Measurements from ENCODE around the gene FTH1. TPM values are rescaled to one million over a fixed set of nuclear protein-coding genes. Genes with fewer than 3 reads are reported as not detected.

Gene FTH1
- total and polyA plus RNA-seq, 2 of the 13 experiments (the other 11 are each of a cell fraction or from before 2014, with no cell fraction given), result 607 to 760 TPM

GRCh38 chr11:61973476-61974162, 6.2 kb upstream of the FTH1 start (continued):
- TF ChIP-seq, protein P1, sequence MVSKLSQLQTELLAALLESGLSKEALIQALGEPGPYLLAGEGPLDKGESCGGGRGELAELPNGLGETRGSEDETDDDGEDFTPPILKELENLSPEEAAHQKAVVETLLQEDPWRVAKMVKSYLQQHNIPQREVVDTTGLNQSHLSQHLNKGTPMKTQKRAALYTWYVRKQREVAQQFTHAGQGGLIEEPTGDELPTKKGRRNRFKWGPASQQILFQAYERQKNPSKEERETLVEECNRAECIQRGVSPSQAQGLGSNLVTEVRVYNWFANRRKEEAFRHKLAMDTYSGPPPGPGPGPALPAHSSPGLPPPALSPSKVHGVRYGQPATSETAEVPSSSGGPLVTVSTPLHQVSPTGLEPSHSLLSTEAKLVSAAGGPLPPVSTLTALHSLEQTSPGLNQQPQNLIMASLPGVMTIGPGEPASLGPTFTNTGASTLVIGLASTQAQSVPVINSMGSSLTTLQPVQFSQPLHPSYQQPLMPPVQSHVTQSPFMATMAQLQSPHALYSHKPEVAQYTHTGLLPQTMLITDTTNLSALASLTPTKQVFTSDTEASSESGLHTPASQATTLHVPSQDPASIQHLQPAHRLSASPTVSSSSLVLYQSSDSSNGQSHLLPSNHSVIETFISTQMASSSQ (IDR thresholded peaks at IDR 0.05; ENCODE audit: low read depth), result no peak
- TF ChIP-seq, protein P1 (CRISPR knock-in tag; IDR thresholded peaks at IDR 0.05; ENCODE audit: borderline replicate concordance), result no peak
- TF ChIP-seq ZNF12 (CRISPR knock-in tag; IDR thresholded peaks at IDR 0.05) (no peak), ZNF501 (CRISPR knock-in tag; IDR thresholded peaks at IDR 0.05) (peak; percentile 77), GZF1 (CRISPR knock-in tag; IDR thresholded peaks at IDR 0.05) (peak; percentile 67; the same call in 1 of the 2 replicates), LCORL (IDR thresholded peaks at IDR 0.05) (no peak), LCORL (CRISPR knock-in tag; IDR thresholded peaks at IDR 0.05) (no peak; the same call in none of the 2 replicates), HES4 (CRISPR knock-in tag; IDR thresholded peaks at IDR 0.05; ENCODE audit: borderline replicate concordance) (no peak), ZNF607 (CRISPR knock-in tag; IDR thresholded peaks at IDR 0.05; ENCODE audit: borderline replicate concordance) (peak; percentile 53; the same call in 1 of the 2 replicates), TEAD2 (CRISPR knock-in tag; IDR thresholded peaks at IDR 0.05) (no peak), JUN (CRISPR knock-in tag; IDR thresholded peaks at IDR 0.05) (no peak), ZNF616 (CRISPR knock-in tag; IDR thresholded peaks at IDR 0.05; ENCODE audit: low read depth) (0 out of 2 replicates have a peak, but pooled peaks have one; percentile 4), ZNF446 (CRISPR knock-in tag; IDR thresholded peaks at IDR 0.05) (no peak), FOXP1 (IDR thresholded peaks at IDR 0.05) (no peak), FOXP1 (CRISPR knock-in tag; IDR thresholded peaks at IDR 0.05) (no peak), ZNF572 (CRISPR knock-in tag; IDR thresholded peaks at IDR 0.05) (0 out of 2 replicates have a peak, but pooled peaks have one; percentile 58), RBM22 (optimal IDR thresholded peaks at IDR 0.05; ENCODE audit: low read length) (peak; percentile 69), SSRP1 (CRISPR knock-in tag; IDR thresholded peaks at IDR 0.05) (peak; percentile 83; the same call in 1 of the 2 replicates), MATR3 (CRISPR knock-in tag; IDR thresholded peaks at IDR 0.05) (no peak), ZNF670 (CRISPR knock-in tag; IDR thresholded peaks at IDR 0.05; ENCODE audit: borderline replicate concordance) (peak; percentile 53), ZFX (CRISPR knock-in tag; IDR thresholded peaks at IDR 0.05; ENCODE audit: low read depth) (peak; percentile 53), ZNF234 (CRISPR knock-in tag; conservative IDR thresholded peaks at IDR 0.05) (no peak), RFX3 (CRISPR knock-in tag; IDR thresholded peaks at IDR 0.05) (no peak), ZNF709 (CRISPR knock-in tag; IDR thresholded peaks at IDR 0.05) (no peak)
- TF ChIP-seq, protein P2, sequence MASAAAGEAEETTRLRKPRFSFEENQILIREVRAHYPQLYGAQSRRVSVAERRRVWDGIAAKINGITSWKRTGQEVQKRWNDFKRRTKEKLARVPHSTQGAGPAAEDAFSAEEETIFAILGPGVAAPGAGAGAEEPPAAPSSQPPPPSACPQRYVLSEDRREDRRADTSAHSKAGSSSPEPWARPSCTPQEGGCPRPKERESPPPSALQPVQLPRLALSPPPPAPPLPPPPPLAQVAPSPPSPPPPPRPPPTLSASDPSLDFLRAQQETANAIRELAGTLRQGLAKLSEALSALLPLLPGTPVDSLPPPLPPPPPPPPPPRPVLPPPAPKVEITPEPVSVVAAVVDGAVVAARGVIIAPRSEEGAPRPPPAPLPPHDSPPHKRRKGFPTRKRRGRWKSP (CRISPR knock-in tag; IDR thresholded peaks at IDR 0.05), result 0 out of 2 replicates have a peak, but pooled peaks have one; percentile 6
- TF ChIP-seq, protein P3, sequence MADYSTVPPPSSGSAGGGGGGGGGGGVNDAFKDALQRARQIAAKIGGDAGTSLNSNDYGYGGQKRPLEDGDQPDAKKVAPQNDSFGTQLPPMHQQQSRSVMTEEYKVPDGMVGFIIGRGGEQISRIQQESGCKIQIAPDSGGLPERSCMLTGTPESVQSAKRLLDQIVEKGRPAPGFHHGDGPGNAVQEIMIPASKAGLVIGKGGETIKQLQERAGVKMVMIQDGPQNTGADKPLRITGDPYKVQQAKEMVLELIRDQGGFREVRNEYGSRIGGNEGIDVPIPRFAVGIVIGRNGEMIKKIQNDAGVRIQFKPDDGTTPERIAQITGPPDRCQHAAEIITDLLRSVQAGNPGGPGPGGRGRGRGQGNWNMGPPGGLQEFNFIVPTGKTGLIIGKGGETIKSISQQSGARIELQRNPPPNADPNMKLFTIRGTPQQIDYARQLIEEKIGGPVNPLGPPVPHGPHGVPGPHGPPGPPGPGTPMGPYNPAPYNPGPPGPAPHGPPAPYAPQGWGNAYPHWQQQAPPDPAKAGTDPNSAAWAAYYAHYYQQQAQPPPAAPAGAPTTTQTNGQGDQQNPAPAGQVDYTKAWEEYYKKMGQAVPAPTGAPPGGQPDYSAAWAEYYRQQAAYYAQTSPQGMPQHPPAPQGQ (CRISPR knock-in tag; IDR thresholded peaks at IDR 0.05; ENCODE audit: borderline replicate concordance), result no peak

All from HepG2 (cell line).